Uterus (tissue), 2 donors: ENCODE data around the gene FUT6.

Experiments used
- POLR2A ChIP-seq, 2 donors: fragments of 450-650 bp; IDR thresholded peaks; one replicate each; pipeline ENCODE4 v1.6.1; 2016; ENCODE audit warnings: antibody characterized with exemption in 2 of 2, mild to moderate bottlenecking in 1 of 2, moderate library complexity in 1 of 2
- TF ChIP-seq, protein P1 (sequence below), 4 experiments: fragments of 200-600 bp in 2 of 4; fragments of 450-650 bp in 2 of 4; sonication (generic) in 2 of 4; IDR thresholded peaks; one replicate each; pipeline ENCODE4 v1.5.1; 2016 to 2019; ENCODE audit warnings: antibody characterized with exemption in 4 of 4, mild to moderate bottlenecking in 2 of 4, moderate library complexity in 1 of 4

DNA sequence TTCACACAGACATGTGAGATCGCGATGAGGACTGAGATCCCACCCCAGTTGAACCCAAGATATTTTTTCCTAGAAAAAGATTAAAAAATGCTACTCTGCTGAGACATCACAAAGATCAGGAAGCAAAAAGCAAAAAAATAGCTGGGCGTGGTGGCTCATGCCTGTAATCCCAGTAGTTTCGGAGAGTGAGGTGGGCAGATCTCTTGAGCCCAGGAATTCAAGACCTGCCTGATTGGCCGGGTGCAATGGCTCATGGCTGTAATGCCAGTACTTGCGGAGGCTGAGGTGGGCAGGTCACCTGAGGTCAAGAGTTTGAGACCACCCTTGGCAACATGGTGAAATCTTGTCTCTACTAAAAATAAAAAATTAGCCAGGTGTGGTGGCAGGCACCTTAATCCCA, 10.7 kb upstream of the FUT6 start:
- TF ChIP-seq, protein P1, sequence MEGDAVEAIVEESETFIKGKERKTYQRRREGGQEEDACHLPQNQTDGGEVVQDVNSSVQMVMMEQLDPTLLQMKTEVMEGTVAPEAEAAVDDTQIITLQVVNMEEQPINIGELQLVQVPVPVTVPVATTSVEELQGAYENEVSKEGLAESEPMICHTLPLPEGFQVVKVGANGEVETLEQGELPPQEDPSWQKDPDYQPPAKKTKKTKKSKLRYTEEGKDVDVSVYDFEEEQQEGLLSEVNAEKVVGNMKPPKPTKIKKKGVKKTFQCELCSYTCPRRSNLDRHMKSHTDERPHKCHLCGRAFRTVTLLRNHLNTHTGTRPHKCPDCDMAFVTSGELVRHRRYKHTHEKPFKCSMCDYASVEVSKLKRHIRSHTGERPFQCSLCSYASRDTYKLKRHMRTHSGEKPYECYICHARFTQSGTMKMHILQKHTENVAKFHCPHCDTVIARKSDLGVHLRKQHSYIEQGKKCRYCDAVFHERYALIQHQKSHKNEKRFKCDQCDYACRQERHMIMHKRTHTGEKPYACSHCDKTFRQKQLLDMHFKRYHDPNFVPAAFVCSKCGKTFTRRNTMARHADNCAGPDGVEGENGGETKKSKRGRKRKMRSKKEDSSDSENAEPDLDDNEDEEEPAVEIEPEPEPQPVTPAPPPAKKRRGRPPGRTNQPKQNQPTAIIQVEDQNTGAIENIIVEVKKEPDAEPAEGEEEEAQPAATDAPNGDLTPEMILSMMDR (IDR thresholded peaks at IDR 0.05), result no peak
- no peak for TF ChIP-seq POLR2A (IDR thresholded peaks at IDR 0.05)
